ENCODE data around the gene MEMO1.

DNA sequence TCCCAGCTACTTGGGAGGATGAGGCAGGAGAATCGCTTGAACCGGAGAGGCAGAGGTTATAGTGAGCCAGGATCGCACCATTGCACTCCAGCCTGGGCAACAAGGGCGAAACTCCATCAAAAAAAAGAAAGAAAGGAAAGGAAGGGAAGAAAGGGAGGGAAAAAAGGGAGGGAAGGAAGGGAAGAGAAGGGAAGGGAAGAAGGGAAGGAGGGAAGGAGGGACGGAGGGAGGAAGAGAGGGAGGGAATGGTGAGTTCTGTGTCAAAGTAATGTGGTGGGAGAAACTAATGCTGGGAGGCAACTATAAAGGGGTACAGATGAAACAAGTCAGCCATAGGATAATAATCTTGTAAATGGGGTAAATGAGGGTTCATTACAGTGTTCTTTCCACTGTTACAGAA is 45.7 kb downstream of the MEMO1 start:
- TF ChIP-seq, protein P1, sequence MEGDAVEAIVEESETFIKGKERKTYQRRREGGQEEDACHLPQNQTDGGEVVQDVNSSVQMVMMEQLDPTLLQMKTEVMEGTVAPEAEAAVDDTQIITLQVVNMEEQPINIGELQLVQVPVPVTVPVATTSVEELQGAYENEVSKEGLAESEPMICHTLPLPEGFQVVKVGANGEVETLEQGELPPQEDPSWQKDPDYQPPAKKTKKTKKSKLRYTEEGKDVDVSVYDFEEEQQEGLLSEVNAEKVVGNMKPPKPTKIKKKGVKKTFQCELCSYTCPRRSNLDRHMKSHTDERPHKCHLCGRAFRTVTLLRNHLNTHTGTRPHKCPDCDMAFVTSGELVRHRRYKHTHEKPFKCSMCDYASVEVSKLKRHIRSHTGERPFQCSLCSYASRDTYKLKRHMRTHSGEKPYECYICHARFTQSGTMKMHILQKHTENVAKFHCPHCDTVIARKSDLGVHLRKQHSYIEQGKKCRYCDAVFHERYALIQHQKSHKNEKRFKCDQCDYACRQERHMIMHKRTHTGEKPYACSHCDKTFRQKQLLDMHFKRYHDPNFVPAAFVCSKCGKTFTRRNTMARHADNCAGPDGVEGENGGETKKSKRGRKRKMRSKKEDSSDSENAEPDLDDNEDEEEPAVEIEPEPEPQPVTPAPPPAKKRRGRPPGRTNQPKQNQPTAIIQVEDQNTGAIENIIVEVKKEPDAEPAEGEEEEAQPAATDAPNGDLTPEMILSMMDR (IDR thresholded peaks at IDR 0.05) = no peak
- no peak for TF ChIP-seq TAF1 (IDR thresholded peaks at IDR 0.05; ENCODE audit: borderline replicate concordance, low read depth, low read length)
- TF ChIP-seq YY1 (IDR thresholded peaks at IDR 0.05; ENCODE audit: low read depth) = no peak
- no peak for TF ChIP-seq TEAD4 (IDR thresholded peaks at IDR 0.05; ENCODE audit: borderline replicate concordance, insufficient read depth)
- TF ChIP-seq, protein P2, sequence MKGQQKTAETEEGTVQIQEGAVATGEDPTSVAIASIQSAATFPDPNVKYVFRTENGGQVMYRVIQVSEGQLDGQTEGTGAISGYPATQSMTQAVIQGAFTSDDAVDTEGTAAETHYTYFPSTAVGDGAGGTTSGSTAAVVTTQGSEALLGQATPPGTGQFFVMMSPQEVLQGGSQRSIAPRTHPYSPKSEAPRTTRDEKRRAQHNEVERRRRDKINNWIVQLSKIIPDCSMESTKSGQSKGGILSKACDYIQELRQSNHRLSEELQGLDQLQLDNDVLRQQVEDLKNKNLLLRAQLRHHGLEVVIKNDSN (IDR thresholded peaks at IDR 0.05; ENCODE audit: borderline replicate concordance, low read depth) = no peak
- TF ChIP-seq RFX5 (IDR thresholded peaks at IDR 0.05; ENCODE audit: low read length) = no peak
- no peak for TF ChIP-seq TCF12 (IDR thresholded peaks at IDR 0.05)
- TF ChIP-seq FOXM1 (IDR thresholded peaks at IDR 0.05; ENCODE audit: low read depth) = no peak
- no peak for TF ChIP-seq EP300 (IDR thresholded peaks at IDR 0.05; ENCODE audit: borderline replicate concordance in 1 of 2, low read depth in 1 of 2, low read length in 1 of 2)
- no peak for TF ChIP-seq POLR2AphosphoS5 (IDR thresholded peaks at IDR 0.05; ENCODE audit: low read depth, low read length)
- TF ChIP-seq, protein P3, sequence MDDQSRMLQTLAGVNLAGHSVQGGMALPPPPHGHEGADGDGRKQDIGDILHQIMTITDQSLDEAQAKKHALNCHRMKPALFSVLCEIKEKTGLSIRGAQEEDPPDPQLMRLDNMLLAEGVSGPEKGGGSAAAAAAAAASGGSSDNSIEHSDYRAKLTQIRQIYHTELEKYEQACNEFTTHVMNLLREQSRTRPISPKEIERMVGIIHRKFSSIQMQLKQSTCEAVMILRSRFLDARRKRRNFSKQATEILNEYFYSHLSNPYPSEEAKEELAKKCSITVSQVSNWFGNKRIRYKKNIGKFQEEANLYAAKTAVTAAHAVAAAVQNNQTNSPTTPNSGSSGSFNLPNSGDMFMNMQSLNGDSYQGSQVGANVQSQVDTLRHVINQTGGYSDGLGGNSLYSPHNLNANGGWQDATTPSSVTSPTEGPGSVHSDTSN (IDR thresholded peaks at IDR 0.05) = no peak
